Osteoblast (primary cell): ENCODE measurements around the gene PPM1F. TPM values are rescaled to one million over a fixed set of nuclear protein-coding genes. Genes with fewer than 3 reads are reported as not detected.

Experiments used
- DNase-seq: peaks from one replicate; pipeline ENCODE4 v3.0.0; 2011; ENCODE audit warnings: low spot score, mixed read lengths; ENCODE audit not compliant: insufficient read length; ENCODE audit errors: missing footprints
- H2AFZ ChIP-seq: 2 replicates; pipeline ENCODE4 v1.6.0; 2011; ENCODE audit warnings: mild to moderate bottlenecking, low read length
- H3K27ac ChIP-seq: 2 replicates; pipeline ENCODE4 v1.5.1; 2011; ENCODE audit warnings: mild to moderate bottlenecking, low read depth, low read length, moderate library complexity
- H3K27me3 ChIP-seq: 2 replicates; pipeline ENCODE4 v1.6.0; 2012; ENCODE audit warnings: mild to moderate bottlenecking, control low read depth, inconsistent platforms, low read length, moderate library complexity; ENCODE audit not compliant: insufficient read depth
- H3K36me3 ChIP-seq: 2 replicates; pipeline ENCODE4 v1.5.1; 2011; ENCODE audit warnings: mild to moderate bottlenecking, low read length, control low read depth, moderate library complexity; ENCODE audit not compliant: insufficient read depth
- H3K4me1 ChIP-seq: 2 replicates; pipeline ENCODE4 v1.5.1; 2011; ENCODE audit warnings: mild to moderate bottlenecking, low read length, control low read depth, moderate library complexity; ENCODE audit not compliant: insufficient read depth
- H3K4me2 ChIP-seq: 2 replicates; pipeline ENCODE4 v1.6.0; 2011; ENCODE audit warnings: mild to moderate bottlenecking, low read length; ENCODE audit not compliant: insufficient read depth
- H3K4me3 ChIP-seq: fragments of 200-600 bp; sonication (generic); 3 replicates; pipeline ENCODE4 v1.5.1; 2012; ENCODE audit warnings: mild to moderate bottlenecking, low read length, inconsistent platforms; ENCODE audit not compliant: insufficient read depth
- H3K79me2 ChIP-seq: 2 replicates; pipeline ENCODE4 v1.6.0; 2012; ENCODE audit warnings: mild to moderate bottlenecking, low read length, control low read depth, inconsistent platforms; ENCODE audit not compliant: insufficient read depth
- H3K9me3 ChIP-seq: 2 replicates; pipeline ENCODE4 v1.5.1; 2011; ENCODE audit warnings: low read depth, low read length, control low read depth
- H4K20me1 ChIP-seq: 2 replicates; pipeline ENCODE4 v1.6.0; 2012; ENCODE audit warnings: mild to moderate bottlenecking, low read length, control low read depth; ENCODE audit not compliant: insufficient read depth
- total RNA-seq: library from RNA; depleted of rRNA; stranded (reverse); fragments of >200 nt; gene quantifications from 2 replicates; pipeline ENCODE4 v1.2.3, GENCODE V29; 2012
- TF ChIP-seq, protein P1 (sequence below): IDR thresholded peaks from 2 replicates; pipeline ENCODE4 v1.5.1; 2011; ENCODE audit warnings: mild to moderate bottlenecking, low read depth, low read length, moderate library complexity; ENCODE audit errors: extremely low read depth

The PPM1F gene
- total RNA-seq, 1 donor: 22.8 TPM

DNA sequence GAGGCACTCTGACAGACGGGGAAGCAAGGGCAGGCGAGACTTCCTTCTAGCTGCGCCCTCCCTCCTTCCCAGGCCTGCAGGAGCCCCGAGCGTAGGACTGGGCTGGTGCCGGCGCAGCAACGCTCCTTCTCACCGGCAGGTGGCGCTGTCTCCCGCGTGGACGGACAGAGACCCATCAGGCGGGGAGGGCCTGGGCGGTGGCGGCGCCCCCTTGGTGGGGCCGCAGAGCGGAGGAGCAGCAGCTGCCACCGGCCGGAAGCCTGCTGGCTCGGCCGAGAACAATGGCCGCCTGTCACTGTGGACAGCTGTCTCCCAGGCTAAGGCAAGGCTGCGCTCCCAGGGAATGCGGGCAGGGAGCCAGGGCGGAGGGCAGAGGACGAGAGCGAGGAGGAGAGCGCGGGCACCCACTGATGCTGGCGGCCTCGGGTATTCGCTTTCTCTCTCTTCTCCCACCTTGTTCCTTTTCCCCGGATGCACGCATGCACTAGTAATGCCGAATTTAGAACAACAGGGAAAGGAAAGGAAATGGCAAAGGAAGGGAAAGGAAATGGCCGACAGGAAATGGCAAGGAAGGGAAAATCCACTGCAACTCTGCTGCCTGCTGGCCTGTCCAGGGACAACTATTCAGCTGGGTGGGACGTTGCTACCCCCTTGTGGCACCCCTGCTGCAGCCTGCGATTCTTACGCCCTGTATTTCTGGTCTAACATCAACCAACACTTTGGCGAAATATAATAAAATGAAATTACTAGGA, 14.4 kb downstream of the PPM1F start:
- no peaks in the 10 kb centered on the region for H3K27me3 ChIP-seq
- no peaks in the 10 kb centered on the region for H3K9me3 ChIP-seq
- H3K27ac ChIP-seq: peak overlapping the region; percentile 92
- peaks cover 54% of the 10 kb centered on the region for H3K79me2 ChIP-seq
- H2AFZ ChIP-seq: peak overlapping the region; percentile 91
- TF ChIP-seq, protein P1, sequence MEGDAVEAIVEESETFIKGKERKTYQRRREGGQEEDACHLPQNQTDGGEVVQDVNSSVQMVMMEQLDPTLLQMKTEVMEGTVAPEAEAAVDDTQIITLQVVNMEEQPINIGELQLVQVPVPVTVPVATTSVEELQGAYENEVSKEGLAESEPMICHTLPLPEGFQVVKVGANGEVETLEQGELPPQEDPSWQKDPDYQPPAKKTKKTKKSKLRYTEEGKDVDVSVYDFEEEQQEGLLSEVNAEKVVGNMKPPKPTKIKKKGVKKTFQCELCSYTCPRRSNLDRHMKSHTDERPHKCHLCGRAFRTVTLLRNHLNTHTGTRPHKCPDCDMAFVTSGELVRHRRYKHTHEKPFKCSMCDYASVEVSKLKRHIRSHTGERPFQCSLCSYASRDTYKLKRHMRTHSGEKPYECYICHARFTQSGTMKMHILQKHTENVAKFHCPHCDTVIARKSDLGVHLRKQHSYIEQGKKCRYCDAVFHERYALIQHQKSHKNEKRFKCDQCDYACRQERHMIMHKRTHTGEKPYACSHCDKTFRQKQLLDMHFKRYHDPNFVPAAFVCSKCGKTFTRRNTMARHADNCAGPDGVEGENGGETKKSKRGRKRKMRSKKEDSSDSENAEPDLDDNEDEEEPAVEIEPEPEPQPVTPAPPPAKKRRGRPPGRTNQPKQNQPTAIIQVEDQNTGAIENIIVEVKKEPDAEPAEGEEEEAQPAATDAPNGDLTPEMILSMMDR: peak; percentile 95
- H3K4me2 ChIP-seq: peak overlapping the region; percentile 92
- peak; percentile 91 for DNase-seq
- H4K20me1 ChIP-seq: no peaks in the 10 kb centered on the region
- H3K4me1 ChIP-seq: peaks cover 33% of the 10 kb centered on the region
- H3K36me3 ChIP-seq: peaks cover 43% of the 10 kb centered on the region
- H3K4me3 ChIP-seq: peak overlapping the region; percentile 83

GRCh38 chr22:21937821-21938070, 14.9 kb downstream of the PPM1F start:
- peaks cover 29% of the 10 kb centered on the region for H3K4me1 ChIP-seq
- H3K9me3 ChIP-seq: no peaks in the 10 kb centered on the region
- H3K27ac ChIP-seq: peak overlapping the region; percentile 92
- peaks cover 48% of the 10 kb centered on the region for H3K36me3 ChIP-seq
- peak overlapping the region; percentile 83 for H3K4me3 ChIP-seq
- peak overlapping the region; percentile 92 for H3K4me2 ChIP-seq
- peak; percentile 97 for DNase-seq
- H3K79me2 ChIP-seq: peaks cover 56% of the 10 kb centered on the region
- H3K27me3 ChIP-seq: no peaks in the 10 kb centered on the region
- H4K20me1 ChIP-seq: no peaks in the 10 kb centered on the region
- peak overlapping the region; percentile 91 for H2AFZ ChIP-seq
- TF ChIP-seq, protein P1: no peak

DNA sequence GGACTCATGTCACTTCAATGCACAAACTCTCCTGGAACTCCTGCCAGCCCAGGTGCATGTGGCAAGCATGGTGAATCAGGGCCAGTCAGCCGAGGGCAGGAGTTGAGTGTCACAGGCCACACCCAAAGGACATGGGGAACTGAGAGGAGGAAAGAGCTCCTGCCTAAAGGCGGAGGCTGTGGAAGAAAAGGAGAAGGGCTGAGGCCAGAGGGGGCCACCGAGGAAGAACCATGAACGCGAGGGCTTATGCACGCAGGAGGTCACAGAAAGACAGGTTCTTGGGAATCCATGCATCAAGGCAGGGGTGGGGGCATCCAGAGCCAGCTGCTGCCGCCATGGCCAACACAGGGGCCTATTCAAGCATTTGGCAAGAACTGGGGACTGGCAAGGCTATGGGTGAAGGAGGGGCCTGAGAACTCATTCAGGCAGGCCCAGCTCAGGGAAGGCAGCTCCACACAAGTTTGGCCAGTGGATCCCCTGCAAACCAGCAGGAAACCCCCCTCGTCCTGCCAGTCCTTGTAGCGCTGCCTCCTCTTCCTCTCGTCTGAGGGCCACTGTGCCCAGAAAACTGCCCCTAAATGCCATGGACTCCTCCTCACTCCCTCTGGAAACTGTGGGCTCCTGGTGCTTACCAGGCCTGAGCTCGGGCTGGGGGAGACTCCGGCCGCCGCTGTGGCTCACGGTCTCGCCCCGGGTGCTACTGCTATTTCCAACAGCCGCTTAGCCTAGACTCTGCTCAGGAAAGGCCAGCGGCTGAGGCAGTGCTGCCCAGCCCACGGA, 15.4 kb downstream of the PPM1F start:
- Histone ChIP-seq H3K4me2 (peak overlapping the region; percentile 92), H3K4me1 (peaks cover 24% of the 10 kb centered on the region), H3K27me3 (no peaks in the 10 kb centered on the region), H3K27ac (peak overlapping the region; percentile 92), H3K4me3 (peak overlapping the region; percentile 83), H2AFZ (peak overlapping the region; percentile 91), H3K9me3 (no peaks in the 10 kb centered on the region), H3K36me3 (peaks cover 53% of the 10 kb centered on the region), H3K79me2 (peaks cover 56% of the 10 kb centered on the region), H4K20me1 (no peaks in the 10 kb centered on the region)
- DNase-seq: peak; percentile 78
- TF ChIP-seq, protein P1: no peak

DNA sequence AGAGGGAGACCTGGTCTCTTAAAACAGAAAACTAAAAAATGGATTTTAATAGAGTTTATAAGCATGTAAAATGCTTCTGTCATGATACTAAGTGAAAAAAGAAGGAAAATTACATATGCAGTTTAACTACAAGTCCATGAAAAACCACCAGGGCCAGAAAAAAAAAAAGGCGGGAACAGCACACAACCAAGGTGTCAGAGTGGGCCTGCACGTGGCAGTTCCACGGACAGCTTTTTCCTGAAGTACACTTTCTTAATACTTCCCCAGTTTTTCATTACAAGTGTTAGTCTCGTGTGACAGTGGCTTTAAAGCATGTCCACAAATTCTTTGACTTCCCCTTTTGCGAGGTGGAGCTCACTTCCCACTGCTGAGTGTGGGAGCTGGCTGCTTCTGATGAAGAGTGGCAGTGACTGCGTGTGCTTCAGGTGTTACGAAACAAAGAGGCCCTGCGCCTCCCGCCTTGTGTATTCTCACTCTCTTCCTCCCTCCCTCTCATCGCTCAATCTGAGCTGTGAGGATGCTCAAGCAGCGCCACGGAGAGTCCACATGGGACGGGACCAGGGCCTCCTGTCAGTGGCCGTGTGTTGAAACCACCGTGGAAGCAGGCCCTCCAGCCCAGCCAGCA, 16.4 kb downstream of the PPM1F start:
- peak; percentile 58 for DNase-seq
- Histone ChIP-seq H3K9me3 (no peaks in the 10 kb centered on the region), H3K4me2 (no peak overlapping the region), H2AFZ (no peak overlapping the region), H3K79me2 (peaks cover 49% of the 10 kb centered on the region), H3K4me1 (peaks cover 17% of the 10 kb centered on the region), H3K27me3 (no peaks in the 10 kb centered on the region), H3K27ac (peak overlapping the region; percentile 92), H3K36me3 (peaks cover 51% of the 10 kb centered on the region), H4K20me1 (no peaks in the 10 kb centered on the region), H3K4me3 (no peak overlapping the region)
- TF ChIP-seq, protein P1: no peak
